Left lobe of liver (tissue), 2 donors: ENCODE data around the gene REX1BD. TPM values are rescaled to one million over a fixed set of nuclear protein-coding genes. Genes with fewer than 3 reads are reported as not detected.
"Not testable (repeated sequence)": the region's sequence is repeated elsewhere in the genome, so short reads cannot be mapped to it uniquely, and the experiment has no call there.

Source experiments
- ATAC-seq: fragments of 200-7000 bp; cut with Tn5 transposase; one replicate; pipeline ENCODE4 v1.9.1; 2020; ENCODE audit warnings: mild to moderate bottlenecking, moderate library complexity
- DNase-seq: peaks from one replicate; pipeline ENCODE4 v3.0.0-alpha.2; 2020; ENCODE audit warnings: low spot score
- total RNA-seq: library from RNA; stranded (reverse); gene quantifications from one replicate; pipeline ENCODE4 v1.2.1, GENCODE V29; 2021
- donor health status: DM: no; HTN: no; CAD: no; lungs with moderate emphysema.
- donor health status: DM: no; HTN: yes; CAD: no.

Gene REX1BD
- total RNA-seq, 1 donor from 2014 or later = 55.7 TPM

DNA sequence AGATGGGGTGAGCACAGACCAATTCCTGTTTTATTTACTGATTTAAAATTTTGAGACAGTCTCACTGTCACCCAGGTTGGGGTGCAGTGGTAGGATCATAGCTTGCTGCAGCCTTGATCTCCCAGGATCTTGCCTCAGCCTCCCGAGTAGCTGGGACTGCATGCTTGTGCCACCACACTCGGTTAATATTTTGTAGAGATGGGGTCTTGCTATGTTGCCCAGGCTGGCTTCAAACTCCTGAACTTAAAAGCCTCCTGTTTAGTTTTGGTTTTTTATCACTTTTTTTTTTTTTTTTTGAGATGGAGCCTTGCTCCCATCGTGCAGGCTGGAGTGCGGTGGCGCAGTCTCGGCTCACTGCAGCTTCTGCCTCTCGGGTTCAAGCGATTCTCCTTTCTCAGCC lies 12.2 kb upstream of the REX1BD start:
- DNase-seq = no peak
- no peak for ATAC-seq

DNA sequence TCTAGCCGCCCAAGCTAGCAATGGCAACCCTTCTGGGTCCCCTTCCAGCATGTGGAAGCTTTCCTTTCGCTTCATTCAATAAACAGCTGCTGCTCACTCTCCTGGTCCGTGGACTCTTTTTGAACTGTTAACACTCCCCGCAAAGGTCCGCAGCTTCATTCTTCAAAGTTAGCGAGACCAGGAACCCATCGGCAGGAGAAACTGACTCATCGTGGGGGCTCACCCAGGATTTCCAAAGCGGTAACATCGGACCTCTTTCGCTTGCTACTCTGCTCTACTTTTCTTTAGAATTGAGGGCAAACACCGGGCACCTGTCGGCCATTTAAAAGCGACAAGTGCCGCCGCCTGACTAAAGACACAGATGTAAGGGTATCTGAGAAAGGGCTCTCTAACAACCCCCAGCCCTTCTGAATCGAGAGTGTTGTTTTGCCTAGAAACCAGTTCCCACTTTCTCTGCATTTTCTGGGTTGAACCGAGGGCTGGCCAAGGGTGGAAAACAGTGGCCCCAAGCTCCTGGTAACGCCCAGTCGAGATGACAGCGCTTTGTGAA lies 11.2 kb upstream of the REX1BD start:
- no peak for ATAC-seq

DNA sequence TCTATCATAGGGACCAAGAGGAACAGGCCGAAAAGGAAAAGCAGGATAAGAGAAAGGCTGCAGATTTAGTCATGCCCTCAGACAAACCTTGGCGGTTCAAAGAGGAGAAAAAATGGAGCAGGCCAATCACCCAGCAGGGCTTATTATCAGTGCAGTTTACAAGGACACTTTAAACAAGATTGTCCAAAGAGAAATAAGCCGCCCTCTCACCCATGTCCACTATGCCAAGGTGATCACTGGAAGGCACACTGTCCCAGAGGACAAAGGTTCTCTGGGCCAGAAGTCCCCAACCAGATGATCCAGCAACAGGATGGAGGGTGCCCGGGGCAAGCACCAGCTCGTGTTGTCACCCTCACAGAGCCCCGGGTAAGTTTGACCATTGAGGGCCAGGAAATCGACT lies 8.3 kb upstream of the REX1BD start:
- DNase-seq (peak; percentile 70), ATAC-seq (peak; percentile 86)

More for the DNA sequence above, 11.2 kb upstream of the REX1BD start:
- no peak for DNase-seq

DNA sequence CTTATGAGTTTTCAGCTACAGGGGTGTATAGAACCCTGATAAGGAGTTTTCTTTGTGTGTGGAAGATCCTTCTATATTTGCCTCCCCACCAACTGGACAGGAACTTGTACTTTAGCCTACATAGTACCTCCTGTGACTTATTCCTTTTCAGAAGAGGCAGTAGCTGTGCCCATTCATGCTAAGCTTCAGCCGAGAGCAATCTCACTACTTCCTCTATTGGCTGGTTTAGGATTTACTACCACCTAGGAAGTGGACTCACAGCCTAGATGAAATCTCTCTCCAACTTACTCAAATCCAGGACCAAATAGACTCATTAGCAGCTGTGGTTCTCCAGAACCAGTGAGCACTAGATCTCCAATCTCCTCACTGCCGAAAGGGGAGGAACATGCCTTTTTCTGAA lies 2.3 kb upstream of the REX1BD start:
- no peak for DNase-seq
- no peak for ATAC-seq

DNA sequence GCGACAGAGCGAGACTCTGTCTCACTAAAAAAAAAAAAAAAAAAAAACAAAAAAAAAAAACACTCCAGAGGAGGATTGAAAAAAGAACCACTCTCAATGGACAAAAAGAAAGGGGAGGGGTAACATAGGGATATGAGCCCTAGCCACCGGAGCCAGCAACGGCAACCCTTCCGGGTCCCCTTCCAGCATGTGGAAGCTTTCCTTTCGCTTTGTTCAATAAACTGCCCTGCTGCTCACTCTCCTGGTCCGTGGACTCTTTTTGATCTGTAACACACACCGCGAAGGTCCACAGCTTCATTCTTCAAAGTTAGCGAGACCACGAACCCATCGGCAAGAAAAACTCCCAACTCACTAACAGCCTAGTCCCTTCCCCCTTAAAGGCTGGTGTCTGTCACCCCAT lies 1.0 kb upstream of the REX1BD start:
- DNase-seq (no peak), ATAC-seq (no peak)

DNA sequence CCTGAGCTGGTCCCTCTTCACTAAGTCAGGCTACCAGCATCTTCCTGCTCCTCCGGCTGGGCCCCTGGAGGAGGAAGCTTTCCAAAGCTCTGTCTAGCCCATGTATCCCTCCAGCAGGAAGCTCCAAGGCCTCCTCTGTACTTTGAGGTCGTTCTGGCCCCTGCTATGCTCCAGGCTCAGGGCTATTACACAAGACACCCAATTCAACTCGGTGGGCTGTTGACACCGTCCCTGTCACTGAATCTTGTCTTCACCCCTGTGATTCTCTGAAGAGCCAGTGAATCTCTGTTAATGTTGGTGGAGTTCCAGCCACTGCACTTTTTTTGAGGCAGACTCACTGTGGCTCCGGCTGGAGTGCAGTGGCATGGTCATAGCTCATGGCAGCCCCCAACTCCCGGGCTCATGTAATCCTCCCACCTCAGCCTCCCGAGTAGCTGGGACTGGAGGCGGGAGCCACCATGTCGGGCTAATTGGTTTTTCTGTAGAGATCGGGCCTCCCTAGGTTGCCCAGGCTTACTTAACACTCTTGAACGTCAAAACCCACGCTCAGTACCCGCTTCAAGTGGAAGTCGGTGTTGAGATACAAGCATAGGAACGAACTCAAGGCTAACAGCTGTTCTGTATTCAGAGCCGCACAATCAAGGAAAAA lies 512 bp upstream of the REX1BD start:
- DNase-seq = no peak
- no peak for ATAC-seq

DNA sequence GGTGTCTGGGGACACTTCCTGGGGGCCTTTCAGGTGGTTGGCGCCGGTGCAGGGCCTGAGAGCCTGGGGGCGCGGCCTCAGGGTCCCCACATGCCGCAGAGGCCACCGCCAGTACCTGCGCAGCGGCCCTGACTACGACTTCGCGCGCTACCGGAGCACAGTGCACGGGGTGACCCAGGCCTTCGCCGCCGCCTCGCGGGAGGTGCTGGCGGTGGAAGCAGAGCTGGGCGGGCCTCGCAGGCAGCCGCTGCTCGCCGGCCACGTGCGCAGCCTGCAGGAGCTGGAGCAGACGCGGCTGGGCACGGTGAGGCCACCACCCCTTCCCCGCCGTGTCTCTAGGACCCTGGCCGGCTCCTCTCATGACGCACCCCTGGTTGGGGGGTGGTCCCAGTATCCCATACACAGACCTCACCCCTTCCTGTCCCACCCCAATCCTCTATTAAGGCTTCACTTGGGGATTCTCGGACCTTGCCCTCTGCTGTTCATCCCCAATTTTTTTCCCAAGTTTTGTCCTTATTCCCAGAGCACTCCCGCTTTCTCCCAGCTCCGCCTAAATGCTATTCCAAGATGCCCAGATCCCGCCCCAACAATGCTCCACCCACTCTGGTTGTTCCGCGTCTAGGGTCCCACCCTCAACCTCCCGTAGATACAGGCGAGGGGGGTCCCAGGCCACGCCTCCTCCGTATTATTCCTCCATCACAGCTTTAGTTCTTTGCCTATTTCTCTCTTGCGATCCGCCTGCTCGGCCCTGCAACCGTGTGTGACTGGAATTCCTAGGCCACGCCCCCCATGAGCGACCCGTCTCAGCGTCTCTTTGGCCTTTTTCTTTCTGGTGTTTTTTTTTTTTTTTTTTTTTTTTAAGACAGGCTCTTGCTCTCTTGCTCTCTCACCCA lies 1.0 kb downstream of the REX1BD start:
- peak; percentile 76 for DNase-seq
- ATAC-seq = peak; percentile 80

DNA sequence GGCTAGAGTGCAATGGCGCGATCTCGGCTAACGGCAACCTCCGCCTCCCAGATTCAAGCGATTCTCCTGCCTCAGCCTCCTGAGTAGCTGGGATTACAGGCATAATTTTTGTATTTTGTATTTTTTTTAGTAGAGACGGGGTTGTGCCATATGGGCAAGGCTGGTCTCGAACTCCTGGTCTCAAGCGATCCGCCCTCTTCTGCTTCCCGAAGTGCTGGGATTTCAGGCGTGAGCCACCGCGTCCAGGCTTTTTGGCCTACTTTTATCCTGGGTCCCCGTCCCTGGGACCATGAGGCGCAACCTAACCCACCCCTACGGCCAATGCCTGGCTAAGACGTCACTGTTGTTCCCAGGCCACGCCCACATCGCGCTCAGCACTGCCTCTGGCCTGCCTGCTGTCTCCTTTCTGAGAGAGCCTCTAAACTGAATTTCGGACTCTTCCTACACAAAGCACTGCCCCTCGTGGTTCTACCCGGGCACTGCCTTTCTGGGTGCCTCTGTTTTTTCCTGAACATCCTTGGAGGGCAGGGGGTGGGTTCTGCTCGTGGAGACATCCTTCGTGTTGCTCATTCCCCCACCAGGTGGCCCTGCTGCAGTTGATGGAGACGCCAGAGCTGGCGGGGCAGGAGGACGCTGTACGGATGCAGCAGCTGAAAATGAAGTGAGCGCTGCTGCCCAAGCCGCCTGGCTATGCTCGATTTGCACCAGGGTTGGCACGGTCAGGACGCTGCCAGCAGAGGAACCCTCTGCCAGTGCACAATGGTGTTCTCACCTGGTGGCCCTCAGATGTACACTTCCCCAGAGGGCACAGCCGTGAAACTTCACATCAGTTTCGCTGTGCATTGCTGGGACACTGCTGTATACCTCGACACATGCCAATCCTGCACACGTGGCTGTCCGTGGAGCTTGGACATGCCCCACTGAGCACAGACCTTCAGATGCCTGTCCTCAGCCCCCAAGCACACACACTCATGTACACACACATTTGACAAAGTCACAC lies 2.0 kb downstream of the REX1BD start:
- DNase-seq (no peak), ATAC-seq (no peak)

DNA sequence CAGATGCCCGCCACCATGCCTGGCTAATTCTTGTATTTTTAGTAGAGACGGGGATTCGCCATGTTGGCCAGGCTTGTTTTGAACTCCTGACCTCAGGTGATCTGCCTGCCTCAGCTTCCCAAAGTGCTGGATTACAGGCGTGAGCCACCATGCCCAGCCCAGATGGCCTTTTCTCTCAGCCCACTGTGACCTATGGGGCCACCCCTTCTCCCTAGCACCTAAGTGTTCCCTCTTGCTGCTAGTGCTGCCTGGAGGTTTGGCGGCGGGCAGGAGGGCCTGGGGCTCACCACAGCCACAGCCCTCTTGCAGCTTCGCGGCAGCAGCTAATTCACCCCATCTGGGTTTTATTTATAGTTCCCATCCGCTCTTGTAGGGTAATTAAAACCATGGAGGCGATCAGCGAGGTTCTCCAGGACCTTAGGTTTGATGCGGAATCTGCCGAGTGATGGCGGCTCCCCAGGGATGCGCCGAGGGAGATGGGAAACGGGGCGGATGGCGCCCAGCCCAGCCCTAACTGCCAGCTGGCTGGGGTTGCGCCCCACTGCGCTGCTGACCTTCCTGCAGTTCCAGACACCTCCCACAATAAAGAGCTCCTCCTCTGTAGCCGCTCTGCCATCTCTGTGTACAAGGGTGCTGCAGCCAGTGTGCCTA lies 3.3 kb downstream of the REX1BD start:
- ATAC-seq = no peak
- no peak for DNase-seq

DNA sequence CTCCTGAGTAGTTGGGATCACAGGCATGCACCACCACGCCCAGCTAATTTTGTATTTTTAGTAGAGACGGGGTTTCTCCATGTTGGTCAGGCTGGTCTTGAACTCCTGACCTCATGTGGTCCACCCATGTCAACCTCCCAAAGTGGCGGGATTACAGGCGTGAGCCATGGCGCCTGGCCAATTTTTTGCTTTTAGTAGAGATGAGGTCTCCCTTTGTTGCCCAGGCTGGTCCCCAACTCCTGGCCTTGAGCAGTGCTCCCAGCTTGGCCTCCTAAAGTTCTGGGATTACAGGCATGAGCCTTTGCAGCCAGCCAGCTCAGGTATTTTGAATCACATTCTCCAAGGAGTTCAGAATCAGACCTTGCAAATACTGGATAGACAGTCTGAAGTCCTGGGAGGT lies 4.1 kb downstream of the REX1BD start:
- ATAC-seq, DNase-seq: not testable (repeated sequence)

DNA sequence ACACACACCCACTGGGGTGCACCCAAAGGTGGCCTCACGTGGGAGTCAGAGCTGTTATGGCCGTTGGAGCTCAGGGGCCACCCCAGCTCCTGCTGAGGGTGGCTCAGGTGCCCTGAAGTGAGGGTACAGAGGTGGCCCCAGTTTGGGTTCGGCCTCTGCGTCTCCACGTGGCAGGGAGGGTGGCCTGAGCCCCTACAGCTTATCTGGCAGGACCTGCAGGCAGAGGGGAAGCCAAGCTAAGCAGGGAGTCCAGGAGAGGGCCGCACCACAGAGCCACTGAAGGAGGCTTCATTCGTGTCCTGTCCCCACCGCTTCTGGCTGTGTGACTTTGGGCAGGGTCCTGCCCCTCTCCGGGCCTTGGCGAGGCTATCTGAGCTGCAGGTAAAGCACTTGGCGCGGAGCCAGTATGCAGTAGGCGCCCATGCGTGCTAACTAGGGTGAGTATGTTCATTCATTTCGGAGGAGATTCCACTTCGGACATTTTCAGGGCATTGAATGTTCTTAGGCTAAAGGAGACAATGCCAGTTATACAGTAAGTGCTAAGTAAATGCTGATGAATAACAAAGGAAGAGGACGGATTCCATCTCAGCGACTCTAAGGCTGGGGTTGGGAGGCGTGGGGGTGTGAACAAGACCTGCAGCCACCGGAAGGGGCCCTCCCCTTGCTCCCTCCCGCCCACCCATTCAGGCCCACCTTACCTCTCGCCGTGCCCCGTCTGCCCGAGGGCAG lies 4.9 kb downstream of the REX1BD start:
- DNase-seq (no peak), ATAC-seq (no peak)

DNA sequence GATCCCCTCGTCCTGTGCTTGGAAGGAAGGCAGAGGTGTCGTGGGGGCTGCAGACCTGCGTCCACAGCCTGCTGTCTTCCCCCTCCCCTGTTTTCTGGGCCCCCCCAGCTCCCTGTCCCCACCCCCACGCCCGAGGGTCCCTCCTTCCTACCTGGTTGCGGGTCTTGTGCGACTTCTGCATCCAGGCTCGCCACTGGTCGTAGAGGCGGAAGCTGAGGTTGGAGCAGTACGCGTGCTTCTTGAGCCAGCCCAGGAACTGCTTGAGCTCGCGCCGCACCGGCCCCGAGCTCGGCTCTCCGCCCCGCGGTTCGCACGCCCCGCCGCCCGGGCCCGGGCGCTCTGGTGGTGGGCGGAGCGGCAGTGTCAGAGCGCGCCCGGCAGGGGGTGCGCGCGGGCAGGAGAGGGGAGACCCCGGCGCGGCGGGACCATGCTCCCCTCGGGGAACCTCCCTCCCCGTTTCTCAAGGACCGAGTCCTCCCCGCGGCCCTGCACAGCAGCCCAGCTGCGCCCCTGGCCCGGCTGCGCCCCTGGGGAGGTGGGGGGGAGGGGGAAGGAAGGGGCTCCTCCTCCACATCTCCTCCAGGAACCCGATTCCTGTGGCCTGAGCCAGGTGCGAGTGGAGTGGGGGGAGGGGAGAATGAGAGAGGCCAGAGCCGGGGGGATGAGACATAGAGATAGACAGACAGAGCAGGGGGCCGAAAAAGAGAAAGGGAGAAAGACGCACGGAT lies 5.7 kb downstream of the REX1BD start:
- DNase-seq (no peak), ATAC-seq (peak; percentile 76)

DNA sequence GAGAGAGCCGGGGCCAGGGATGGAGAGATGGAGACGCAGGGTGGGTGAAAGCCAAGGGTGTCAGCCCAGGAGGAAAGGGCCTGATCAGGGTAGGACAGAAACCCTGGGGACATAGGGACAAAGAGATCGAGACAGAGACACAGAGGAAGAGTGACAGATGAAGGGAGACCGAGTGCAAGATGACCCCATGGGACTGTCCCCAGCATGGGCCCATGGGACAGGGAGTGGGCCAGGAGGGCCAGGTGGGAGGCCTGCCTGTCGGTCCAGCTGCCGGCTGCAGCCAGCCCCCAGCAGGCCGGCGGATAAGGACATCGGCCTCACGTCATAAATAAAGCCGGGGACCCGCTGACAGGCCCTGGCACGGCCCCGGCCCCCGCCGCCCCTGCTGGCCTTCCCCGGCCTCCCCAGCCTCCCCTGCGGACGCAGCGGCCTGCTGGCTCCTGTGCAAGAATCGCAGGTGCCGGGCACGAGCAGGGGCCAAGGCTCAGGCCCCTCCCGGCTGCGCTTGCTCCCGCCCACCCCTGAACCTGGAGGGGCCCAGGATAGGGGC lies 6.3 kb downstream of the REX1BD start:
- DNase-seq = no peak
- ATAC-seq = no peak

DNA sequence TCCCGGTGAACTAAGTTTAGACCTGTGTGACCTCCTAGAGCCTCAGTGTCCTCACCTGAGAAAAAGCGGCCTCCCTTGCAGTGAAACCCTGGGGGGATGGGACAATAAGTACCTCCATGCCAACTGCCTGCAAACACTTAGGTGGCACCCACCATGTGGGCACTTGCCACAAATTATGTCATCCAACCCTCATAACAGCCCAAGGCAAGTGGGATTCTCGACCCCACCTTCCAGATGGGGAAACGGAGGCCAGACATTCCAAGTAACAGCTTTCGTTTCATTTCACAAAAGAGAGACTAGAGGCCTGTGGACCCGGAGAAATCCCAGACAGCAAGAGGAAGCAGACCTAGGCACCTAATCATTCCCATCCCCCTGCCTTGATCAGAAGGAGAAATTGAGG lies 6.9 kb downstream of the REX1BD start:
- no peak for ATAC-seq
- no peak for DNase-seq

DNA sequence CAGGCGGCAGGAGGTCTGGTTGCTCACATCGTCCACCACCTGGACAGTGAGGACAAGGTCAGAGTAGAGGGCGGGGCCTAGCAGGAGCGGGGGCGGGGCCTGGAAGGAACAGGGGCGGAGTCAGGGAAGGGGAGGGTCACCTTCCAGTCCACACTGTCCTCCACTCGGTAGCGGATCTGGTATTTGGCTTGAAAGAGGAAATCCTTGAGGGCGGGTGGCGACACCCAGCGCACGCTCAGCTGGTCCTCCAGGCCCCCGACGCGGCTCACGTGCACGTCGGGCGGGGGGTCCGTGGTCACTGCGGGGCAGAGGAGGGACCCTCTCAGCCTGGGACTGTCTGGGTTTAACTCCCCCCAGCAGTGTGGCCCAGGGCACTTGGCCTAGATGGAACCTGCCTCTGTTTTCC lies 8.2 kb downstream of the REX1BD start:
- ATAC-seq = peak; percentile 86
- DNase-seq = peak; percentile 73

DNA sequence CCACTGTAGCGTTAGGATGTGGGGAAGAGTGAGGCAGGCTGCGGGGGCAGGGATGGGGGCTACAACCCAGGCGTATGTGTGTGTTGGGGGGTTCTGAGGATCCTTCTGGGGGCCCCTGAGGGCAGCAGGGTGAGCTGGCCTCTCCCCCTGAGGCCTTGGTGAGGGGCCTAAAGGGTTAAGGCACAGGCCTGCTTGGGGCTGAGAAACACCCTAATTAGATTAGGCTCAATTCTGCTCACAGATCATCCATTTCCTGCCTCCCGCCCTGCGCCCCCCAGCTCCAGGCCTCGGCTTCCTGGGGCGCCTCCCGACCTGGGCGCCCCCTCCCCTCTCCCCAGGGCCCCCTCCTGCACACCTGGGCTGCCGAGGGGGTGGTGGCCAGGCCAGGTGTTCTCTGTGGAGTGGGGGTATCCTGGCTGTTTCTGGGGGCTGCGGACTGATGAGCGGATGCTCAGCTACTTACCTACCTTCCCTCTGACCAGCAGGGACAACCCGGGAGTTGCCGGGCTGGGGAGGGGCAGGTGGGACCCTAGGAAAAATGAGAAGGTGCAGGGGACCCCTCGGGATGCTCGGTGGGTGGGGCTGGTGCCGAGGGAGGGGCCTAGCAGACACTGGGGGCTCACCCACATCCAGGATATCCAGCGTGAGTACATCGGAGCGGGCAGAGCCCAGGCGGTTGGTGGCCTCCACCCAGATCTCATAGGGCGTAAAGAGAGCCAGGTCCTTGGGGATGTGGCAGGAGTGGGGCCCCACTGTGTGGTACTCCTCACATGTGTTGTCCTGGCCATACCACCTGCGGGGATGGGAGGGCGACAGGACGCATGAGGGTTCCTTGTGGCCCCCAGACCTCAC lies 9.4 kb downstream of the REX1BD start:
- ATAC-seq (no peak), DNase-seq (no peak)

DNA sequence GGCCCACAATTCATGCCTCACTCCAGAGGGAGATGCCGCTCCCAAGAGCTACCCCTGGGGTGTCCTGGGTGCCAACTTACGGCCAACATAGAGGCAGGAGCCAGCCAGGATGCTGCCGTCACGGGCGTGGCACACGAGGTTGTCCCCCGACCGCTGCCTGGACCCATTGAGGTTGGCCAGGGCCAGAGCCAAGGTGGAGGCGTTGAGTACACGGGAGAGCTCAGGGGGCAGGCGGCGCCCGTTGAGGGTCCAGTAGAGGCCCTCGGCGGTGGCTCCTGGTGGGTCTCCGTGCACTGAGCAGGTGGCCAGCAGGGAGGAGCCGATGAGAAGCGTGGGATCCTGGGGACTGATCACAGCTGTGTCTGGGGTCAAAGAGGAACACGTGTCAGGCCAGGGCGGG lies 10.9 kb downstream of the REX1BD start:
- ATAC-seq (no peak), DNase-seq (no peak)
